ENCODE data around the gene NUTM2D.
"Not testable (repeated sequence)": the region's sequence is repeated elsewhere in the genome, so short reads cannot be mapped to it uniquely, and the experiment has no call there.

GRCh38 chr10:87308702-87309101 lies 48.8 kb upstream of the NUTM2D start:
- TF ChIP-seq EZH2 (IDR thresholded peaks at IDR 0.05; ENCODE audit: low read length, missing control alignments); CTCF (conservative IDR thresholded peaks at IDR 0.05 in 1 of 2, IDR thresholded peaks at IDR 0.05 in 1 of 2; ENCODE audit: low read depth in 1 of 2, low read length in 2 of 2): not testable (repeated sequence)
